C4-2B (cell line): ENCODE results near the gene ATP1B1.

Experiments
- CTCF ChIP-seq: fragments of 450-650 bp; conservative IDR thresholded peaks from 2 replicates; pipeline ENCODE4 v1.5.1; 2017; ENCODE audit warnings: mild to moderate bottlenecking
- ZFX ChIP-seq: fragments of 450-650 bp; IDR thresholded peaks from 2 replicates; pipeline ENCODE4 v1.6.1; 2017

GRCh38 chr1:169146576-169147214, 40.2 kb downstream of the ATP1B1 start:
- TF ChIP-seq CTCF, result no peak
- no peak for TF ChIP-seq ZFX
